ENCODE data around the gene OSBPL8.
"Not testable (repeated sequence)": the region's sequence is repeated elsewhere in the genome, so short reads cannot be mapped to it uniquely, and the experiment has no call there.

The OSBPL8 gene

DNA sequence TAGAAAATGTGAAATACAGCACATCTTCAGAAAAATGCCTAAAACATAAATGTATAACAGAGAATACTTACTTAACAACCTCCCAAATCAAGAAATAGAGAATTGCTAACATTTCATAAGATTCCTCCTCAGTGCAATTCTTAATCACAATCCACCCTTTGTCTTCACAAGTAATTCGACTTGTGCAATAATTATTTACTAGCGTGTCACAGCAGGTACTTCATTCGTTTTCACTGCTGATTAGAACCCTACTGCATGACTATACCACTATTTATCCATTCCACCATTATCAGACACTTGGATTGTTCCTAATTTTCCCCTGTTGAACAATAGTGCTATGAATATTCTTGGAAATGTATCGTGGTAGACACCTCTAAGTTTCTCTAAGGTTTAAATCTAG, 146.4 kb downstream of the OSBPL8 start:
- no peak for DNase-seq

DNA sequence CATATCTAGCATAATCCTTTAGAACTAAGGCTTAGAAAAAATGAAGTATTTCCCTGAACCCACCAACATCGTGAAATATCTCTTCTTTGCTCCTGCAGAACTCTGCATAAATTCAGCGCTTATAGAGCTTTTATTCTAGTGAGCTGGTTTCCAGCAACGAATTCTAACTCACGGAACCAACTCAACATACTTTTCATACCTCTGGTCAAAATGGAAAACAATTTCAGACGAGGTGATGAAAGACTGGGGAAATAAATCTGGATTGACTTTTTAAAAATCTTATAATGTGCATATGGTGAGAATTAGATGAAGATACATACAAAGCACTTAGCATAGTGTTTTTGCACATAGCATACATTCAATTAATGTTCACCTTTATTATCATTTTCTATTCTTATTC, 148.8 kb downstream of the OSBPL8 start:
- no peak for DNase-seq

DNA sequence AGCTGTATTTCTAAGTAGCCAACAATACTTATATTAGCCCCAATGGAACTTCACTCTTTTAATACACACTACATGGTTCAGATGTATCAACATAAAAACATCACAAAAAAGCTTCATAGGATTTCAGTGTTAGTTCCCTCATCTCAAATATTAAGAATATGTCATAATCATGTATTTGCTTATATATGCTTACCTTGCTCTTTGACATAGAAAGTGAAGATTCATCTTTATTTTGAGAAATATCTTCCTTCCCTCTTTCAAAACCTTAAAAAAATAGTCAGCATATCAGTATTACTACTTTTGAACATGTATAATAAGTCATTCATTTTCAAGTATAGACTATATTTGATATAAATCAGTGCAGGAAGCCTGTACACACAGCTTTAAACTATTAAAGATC, 149.2 kb downstream of the OSBPL8 start:
- no peak for DNase-seq

DNA sequence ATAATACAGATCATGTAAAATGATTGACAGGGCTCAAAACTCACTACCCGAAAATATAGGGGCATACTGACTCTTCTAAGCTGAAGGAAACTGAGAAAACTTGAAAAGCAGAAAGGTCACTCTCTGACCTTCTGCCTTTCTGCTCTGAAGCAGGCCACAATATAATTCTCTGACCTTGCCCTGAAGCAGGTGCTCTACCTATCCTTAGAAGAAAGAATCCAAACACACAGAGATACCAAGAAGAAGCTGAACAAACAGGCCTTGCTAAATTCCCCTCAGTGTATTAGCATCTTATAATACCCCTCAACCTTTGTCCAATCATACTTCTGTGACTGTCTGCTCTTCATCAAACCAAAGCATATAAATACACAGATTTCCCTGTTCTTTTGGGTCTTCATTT, 150.5 kb downstream of the OSBPL8 start:
- DNase-seq: no peak

DNA sequence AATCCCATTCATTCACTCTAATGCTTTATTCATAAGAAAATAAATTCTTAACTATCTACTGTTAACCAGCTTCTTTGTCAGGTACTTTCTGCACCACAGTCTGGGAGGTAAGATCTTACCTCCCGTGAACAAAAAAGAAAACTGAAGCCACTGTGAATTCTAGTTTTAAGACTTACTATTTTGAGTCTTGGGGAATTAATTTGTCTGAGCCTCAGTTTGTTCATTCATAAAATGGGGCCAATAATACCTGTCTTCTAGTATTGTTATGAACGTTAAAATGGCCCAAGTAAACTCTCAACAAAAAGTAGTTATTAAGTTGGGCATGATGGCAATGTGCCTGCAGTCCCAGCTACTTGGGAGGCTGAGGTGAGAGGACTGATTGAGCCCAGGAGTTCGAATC, 151.9 kb downstream of the OSBPL8 start:
- no peak for DNase-seq

- DNase-seq: no peak
Measured at GRCh38 chr12:76402259-76402658, 157.3 kb downstream of the OSBPL8 start.

DNA sequence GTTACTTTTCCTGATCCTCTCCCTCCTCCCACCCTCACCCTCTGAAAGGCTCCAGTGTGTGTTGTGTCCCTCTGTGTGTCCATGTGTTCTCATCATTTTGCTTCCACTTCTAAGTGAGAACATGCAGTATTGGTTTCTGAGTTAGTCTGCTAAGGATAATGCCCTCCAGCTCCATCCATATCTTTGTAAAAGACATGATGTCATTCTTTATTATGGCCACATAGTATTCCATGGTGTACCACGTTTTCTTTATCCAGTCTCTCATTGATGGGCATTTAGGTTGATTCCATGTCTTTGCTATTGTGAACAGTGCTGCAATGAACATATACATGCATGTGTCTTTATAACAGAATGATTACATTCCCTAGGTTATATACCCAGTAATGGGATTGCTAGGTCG, 159.4 kb downstream of the OSBPL8 start:
- no peak for DNase-seq

DNA sequence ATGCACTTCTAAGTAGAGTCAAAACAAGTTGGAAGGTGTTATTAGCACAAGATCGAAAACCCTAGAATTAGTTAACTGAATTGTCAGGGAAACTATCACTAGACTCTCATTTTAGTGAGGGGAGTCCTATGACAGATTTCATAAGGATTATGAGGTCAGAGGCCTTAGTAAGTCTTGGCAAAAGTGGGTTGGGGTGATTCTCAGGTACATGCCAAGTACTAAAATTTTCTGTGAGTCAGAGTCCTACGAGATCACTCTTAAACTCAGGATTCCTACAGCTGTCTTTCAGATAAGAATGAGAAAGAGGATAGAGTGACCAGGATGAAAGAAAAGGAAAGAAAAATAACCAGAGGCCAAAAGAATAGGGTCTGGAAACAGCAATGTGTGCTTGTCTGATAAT, 160.5 kb downstream of the OSBPL8 start:
- DNase-seq: no peak

DNA sequence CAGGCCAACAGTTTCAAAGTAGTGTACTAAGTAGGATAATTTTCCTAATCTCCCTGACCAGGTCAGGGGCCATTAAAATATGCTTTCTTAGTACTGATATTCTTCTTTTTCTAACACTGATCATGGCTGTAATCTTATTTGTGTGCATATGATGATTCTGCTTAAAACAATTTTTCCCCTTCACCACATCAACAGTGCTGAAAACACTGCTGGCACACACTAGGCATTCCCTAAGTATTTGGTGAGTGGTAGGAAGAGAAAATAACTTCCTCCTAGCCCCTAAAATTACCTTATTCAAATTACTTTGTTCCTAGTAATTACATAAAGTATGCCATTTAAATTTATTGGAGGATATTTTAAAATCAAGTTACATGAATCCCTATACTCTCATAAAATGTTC, 161.5 kb downstream of the OSBPL8 start:
- no peak for DNase-seq

GRCh38 chr12:76391461-76391860, 168.1 kb downstream of the OSBPL8 start:
- DNase-seq: no peak

DNA sequence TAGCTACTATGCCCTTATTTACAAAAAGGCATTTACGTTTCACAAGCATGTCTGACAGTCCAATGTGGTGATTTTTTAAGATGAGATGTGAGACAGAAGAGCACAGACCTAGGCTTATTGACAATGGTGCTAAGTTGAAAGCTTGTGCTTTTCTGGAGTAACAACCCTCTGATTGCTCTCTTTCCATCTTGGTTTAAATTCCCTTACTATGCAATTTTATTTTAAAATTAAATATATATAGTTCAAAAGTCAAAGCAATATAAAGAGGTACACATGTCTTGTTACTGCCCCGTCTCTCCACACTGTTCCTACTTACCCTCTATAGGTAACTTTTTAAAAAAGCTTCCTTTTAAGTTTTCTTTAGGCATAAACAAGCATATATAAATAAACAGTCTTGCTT, 172.0 kb downstream of the OSBPL8 start:
- DNase-seq: no peak

DNA sequence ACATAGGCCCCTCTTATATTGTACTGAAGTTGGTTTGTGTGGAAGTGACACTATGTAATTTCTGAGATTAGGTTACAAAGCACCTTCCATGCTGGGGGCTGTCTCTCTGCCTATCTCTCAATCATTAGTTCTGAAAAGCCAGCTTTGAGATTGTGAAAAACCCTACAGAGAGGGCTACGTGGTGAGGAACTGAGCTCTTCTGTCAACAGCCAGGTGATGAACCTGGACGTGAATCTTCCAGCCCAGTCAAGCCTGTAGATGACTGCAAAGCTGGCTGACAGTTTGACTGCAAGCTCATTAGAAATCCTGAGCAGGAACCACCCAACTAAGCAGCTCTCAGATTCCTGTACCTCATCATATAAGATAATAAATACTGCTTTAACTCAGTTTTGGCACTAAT, 175.0 kb downstream of the OSBPL8 start:
- DNase-seq: no peak

- DNase-seq: no peak
Measured at GRCh38 chr12:76383988-76384387, 175.6 kb downstream of the OSBPL8 start.

GRCh38 chr12:76379261-76379660, 180.3 kb downstream of the OSBPL8 start:
- no peak for DNase-seq

DNA sequence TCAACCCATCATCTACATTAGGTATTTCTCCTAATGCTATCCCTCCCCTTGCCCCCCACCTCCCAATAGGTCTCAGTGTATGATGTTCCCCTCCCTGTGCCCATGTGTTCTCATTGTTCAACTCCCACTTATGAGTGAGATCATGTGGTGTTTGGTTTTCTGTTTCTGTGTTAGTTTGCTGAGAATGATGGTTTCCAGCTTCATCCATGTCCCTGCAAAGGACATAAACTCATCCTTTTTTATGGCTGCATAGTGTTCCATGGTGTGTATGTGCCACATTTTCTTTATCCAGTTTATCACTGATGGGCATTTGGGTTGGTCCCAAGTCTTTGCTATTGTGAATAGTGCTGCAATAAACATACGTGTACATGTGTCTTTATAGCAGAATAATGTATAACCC, 182.7 kb downstream of the OSBPL8 start:
- not testable (repeated sequence) for DNase-seq

- DNase-seq: no peak
Measured at GRCh38 chr12:76375939-76376338, 183.6 kb downstream of the OSBPL8 start.

DNA sequence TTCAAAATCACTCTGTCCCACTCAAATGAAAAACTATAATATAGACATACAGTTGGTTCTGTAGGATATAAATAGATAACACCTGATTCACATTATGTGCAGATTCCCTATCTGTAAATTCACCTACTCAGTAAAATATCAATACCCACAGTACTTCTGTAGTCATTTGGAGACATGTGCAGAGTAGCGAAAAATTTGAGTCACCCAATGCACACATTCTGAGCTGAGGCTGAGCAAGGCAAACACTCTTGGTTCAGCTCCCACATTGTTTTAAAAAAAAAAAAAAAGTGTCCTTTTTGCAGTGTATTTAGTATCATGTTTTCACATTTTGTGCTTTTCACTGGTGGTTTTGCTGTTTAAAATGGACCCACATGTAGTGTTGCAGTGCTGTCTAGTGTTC, 184.1 kb downstream of the OSBPL8 start:
- DNase-seq: peak; percentile 52

- DNase-seq: peak; percentile 61
Measured at GRCh38 chr12:76374386-76375020, 185.1 kb downstream of the OSBPL8 start.

GRCh38 chr12:76368230-76368629, 191.3 kb downstream of the OSBPL8 start:
- no peak for DNase-seq

GRCh38 chr12:76366163-76366562, 193.4 kb downstream of the OSBPL8 start:
- peak; percentile 27 for DNase-seq

DNA sequence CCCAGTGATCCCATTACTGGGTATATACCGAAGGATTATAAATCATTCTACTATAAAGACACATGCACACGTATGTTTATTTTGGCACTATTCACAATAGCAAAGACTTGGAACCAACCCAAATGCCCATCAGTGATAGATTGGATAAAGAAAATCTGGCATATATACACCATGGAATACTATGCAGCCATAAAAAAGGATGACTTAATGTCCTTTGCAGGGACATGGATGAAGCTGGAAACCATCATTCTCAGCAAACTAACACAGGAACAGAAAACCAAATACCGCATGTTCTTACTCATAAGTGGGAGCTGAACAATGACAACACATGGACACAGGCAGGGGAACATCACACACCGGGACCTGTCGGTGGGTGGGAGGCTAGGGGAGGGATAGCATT, 195.4 kb downstream of the OSBPL8 start:
- not testable (repeated sequence) for DNase-seq

GRCh38 chr12:76360316-76360715, 199.3 kb downstream of the OSBPL8 start:
- no peak for DNase-seq

GRCh38 chr12:76356071-76356470, 203.5 kb downstream of the OSBPL8 start:
- DNase-seq: no peak

DNA sequence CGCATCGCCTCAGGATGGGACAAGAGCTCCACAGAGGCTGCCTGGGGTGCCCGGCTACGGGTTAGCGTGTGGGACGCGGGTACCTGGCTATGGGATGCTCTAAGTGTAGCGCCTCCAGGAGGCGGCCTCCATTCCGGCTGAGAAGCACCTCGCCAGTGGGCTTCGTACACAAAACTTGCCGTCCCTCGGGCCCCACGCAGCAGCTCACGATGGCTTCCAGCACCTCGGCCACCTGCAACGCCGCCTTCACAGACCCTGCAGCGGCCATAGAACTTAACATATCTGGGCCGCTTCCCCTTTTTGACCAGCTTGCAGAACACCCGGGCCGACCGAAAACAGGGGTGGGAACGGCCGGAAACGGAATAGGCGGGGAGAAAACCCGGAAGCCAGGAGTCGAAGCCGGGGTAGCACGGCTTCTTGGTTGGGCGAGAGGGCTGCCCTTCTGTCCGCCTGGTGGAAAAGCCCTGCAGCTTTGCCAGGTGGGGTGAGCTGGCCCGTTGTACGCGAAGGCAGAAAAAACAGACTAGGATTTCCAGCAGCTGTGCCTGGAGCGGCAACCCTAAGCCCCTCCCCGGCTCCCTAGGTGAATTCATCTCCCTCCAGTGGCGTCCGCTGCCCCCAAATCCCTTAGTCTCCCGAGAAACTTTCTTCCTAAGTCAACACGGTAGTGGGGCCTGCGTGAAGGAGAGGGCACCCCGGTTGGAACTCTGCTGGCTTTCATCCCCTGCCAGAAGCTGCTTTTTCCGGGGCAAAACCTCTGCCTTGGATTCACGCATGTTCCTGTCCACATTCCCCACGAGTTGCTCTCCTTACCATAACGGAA, 211.3 kb downstream of the OSBPL8 start, which contains the start of gene BBS10:
Gene BBS10 (minus strand): TSS at position 337 of the 823 bp plus-strand sequence. CDS start 57 bp downstream, at position 280.
- DNase-seq: peak; percentile 93
